Stimulated activated CD8-positive, alpha-beta memory T cell treated with anti-CD3 and anti-CD28 coated beads, Interleukin-15, amount 100 ng/mL, for 48 hours (primary cell): ENCODE results near the gene SFSWAP.

Experiments
- DNase-seq, 2 donors: peaks; one replicate each; pipeline ENCODE4 v3.0.0-alpha.2; 2020; ENCODE audit warnings: low read depth in 2 of 2

Gene SFSWAP

DNA sequence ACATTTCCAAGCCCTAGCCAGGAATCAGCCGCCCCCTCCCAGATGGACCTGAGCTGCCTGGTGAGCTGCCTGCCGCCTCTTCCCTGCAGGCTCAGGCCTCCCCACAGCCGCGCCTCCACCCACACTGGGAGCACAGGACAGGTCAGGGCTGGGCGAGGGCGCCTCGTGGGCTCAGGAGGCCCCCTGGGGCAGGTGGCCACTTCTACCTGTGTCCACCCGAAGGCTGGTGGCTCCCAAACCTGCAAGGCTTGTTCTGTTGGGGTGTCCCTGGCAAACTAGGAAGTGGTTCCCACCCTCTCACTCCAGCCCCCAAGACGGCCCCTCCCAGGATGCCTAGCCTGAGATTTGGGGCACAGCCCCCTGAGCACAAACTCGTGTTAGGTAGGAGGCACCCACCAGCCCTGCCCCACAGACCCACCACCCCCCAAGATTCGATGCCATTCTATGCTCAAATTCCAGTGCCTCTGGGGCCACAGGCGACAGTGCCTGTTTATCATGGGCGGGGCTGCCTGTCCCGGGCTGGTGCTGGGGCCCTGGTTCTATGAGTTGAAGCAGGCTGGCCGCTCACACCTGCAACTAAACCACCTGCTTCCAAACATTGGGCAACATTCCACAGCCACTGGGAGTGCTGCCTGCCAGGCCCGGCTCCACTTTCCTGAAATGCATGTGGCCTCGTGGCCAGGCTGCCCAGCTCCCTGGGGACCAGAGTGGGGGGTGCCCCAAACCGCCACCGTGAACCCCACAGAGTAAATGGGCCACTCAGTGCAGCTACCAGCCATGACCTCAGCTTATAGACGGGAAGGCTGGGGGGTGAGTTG, 124.1 kb downstream of the SFSWAP start:
- DNase-seq, result no peak

DNA sequence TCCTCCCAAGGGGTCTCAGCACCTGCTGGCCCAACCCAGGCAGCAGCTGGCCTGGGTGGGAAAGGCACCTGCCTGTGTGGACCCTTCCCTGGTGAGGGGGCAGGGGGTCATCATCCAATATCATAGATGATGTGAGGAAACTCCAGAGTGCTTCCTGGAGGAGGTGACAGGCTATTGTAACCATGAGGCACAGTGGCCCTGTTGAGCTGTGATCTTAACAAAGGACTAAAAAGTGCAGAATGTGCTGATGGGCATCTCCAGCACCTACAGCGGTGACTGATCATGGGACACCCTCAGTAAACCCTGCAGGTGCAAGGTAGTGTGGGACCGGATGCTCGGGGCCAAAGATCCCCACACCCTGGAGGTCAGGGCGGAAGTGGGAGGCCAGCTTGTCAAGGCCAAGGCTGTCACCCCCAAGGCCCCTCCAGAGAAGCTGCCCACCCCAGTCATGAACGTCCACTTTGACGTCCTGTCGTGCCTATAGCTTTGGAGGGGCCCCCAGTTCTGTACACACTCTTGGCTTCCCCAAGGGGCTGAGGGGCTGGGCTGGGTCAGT, 124.8 kb downstream of the SFSWAP start:
- DNase-seq, result no peak

- no peak for DNase-seq
Measured at GRCh38 chr12:131836193-131836592, 125.3 kb downstream of the SFSWAP start.

- DNase-seq, result no peak
Measured at GRCh38 chr12:131836714-131837397, 126.0 kb downstream of the SFSWAP start.

- no peak for DNase-seq
Measured at GRCh38 chr12:131840643-131841416, 129.9 kb downstream of the SFSWAP start.

DNA sequence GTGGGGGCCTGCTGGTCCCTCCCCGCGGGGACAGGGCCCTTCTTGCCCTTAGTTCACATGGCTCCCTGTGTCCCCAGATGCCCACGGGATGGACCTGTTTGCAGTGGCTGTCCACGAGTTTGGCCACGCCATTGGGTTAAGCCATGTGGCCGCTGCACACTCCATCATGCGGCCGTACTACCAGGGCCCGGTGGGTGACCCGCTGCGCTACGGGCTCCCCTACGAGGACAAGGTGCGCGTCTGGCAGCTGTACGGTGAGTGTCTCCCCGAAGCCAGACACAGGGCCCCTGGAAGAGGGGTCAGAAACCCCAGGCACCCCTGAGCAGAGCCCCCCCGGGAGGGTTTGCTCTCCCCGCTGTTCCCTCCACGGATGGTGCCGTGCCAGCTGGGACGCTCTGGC, 130.7 kb downstream of the SFSWAP start:
- DNase-seq, result no peak

DNA sequence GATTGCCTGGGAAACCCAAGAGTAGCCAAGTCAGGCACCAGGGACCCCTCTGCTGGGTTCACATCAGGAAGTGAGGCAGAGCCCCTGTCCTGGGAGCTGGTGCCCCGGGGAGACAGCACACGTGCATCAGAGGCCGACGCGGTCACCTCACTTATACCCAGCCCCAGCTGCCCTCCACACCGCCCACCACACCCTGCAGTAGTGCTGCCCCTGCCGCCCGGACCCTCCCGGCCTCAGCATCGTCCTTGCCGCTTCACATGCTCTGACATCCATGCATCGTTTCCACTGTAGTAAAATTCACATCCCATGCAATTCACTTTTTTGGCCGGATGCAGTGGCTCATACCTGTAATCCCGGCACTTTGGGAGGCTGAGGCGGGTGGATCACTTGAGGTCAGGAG, 131.3 kb downstream of the SFSWAP start:
- no peak for DNase-seq

GRCh38 chr12:131843527-131843926, 132.6 kb downstream of the SFSWAP start:
- DNase-seq, result no peak

DNA sequence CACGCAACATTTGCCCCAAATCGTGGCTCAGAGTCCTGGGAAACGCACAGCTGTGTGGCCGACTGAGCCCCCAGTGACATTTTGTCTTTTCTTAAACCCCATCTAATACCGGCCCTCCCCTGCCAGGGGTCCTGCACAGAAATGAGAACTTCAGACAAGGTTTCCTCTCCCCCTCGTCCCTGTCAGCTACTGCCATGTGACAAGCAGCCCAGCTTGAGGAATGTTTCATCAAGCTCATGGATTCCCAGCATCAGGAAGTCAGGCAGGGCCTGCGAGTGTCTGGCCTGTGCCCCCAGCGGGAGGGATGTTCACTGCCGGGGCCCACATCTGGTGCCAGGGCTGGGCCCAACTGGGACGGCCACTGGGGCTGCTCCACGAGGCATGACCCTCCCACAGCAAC, 133.2 kb downstream of the SFSWAP start:
- no peak for DNase-seq

DNA sequence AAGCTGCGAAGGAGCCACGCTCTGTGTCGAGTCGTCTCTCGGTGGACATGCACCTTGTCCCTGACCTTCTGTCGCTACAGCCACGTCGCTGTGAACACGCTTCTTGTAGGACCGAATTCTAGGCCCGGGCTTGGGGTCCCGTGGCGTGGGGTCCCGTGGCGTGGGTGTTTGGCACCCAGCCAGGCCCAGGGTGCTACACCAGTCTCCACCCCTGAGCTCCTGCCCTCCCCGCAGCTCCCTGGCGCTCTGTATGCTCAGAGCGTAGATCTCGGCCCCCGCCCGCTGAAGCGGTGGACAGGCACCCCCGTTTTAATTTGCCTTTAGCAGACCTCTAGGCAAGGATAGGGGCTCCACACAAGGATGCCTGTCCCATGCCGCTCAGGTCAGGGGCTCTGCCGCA, 133.8 kb downstream of the SFSWAP start:
- no peak for DNase-seq

- DNase-seq, result no peak
Measured at GRCh38 chr12:131845121-131845520, 134.2 kb downstream of the SFSWAP start.

GRCh38 chr12:131847456-131847855, 136.6 kb downstream of the SFSWAP start:
- DNase-seq, result no peak

DNA sequence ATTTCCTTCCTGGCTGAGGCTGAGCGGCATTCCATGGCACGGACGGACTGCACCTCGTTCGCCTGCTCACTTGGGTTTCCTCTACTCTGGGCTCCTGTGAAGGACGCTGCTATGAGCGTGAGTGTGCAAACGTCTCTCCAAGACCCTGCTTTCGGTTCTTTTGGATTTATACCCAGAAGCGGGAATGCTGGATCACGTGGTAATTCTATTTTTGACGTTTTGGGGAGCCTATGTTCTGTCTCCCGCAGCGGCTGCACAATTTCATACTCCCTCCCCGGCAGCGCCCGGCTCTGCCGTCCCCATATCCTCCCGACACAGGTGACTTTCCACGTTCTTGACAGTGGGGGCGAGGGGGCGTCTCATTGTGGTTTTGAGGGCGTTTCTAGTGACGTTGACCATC, 137.9 kb downstream of the SFSWAP start:
- no peak for DNase-seq
